OCI-LY3 (cell line): ENCODE results near the gene SLC25A26.

ENCODE experiments used
- H2AFZ ChIP-seq: fragments of 200-600, 300-600 bp; shearing (Covaris generic); 2 replicates; pipeline ENCODE4 v1.6.0; 2014; ENCODE audit warnings: antibody characterized with exemption, low read depth, low read length
- H3K27ac ChIP-seq: fragments of 200-600, 300-600 bp; sonication (generic); 2 replicates; pipeline ENCODE4 v1.5.1; 2014; ENCODE audit warnings: mild to moderate bottlenecking, low read length, moderate library complexity, mixed read lengths
- H3K27me3 ChIP-seq: fragments of 200-600, 300-600 bp; sonication (generic); 2 replicates; pipeline ENCODE4 v1.6.1; 2014; ENCODE audit warnings: low read depth, low read length, mixed read lengths
- H3K36me3 ChIP-seq: fragments of 200-600, 300-600 bp; sonication (generic); replicated peaks from 2 replicates; pipeline ENCODE3; 2014; ENCODE audit warnings: low read depth, low read length, mixed read lengths
- H3K4me1 ChIP-seq: fragments of 300-600, 200-600 bp; sonication (generic); 2 replicates; pipeline ENCODE4 v1.6.1; 2014; ENCODE audit warnings: low read length, mixed read lengths
- H3K4me2 ChIP-seq: fragments of 200-600, 300-600 bp; sonication (generic); 2 replicates; pipeline ENCODE4 v1.6.1; 2014; ENCODE audit warnings: low read length, mixed read lengths
- H3K4me3 ChIP-seq: fragments of 300-600, 200-600 bp; sonication (generic); 2 replicates; pipeline ENCODE4 v1.5.1; 2014; ENCODE audit warnings: antibody characterized with exemption, mild to moderate bottlenecking, low read length, moderate library complexity
- H3K79me2 ChIP-seq: fragments of 300-600, 200-600 bp; shearing (Covaris generic); 2 replicates; pipeline ENCODE4 v1.6.1; 2014; ENCODE audit warnings: mild to moderate bottlenecking, low read length, mixed read lengths
- H3K9ac ChIP-seq: fragments of 300-600, 200-600 bp; shearing (Covaris generic); 2 replicates; pipeline ENCODE4 v1.6.0; 2014; ENCODE audit warnings: mild to moderate bottlenecking, low read length, moderate library complexity
- H3K9me3 ChIP-seq: fragments of 200-600, 300-600 bp; shearing (Covaris generic); 2 replicates; pipeline ENCODE4 v1.6.1; 2014; ENCODE audit warnings: low read length, mixed read lengths; ENCODE audit not compliant: insufficient read depth
- H4K20me1 ChIP-seq: fragments of 200-600, 300-600 bp; sonication (generic); 2 replicates; pipeline ENCODE4 v1.6.1; 2016; ENCODE audit warnings: low read length, mixed read lengths; ENCODE audit not compliant: insufficient read depth
- EZH2phosphoT487 ChIP-seq: fragments of 200-600 bp; shearing (Covaris generic); IDR thresholded peaks from 2 replicates; pipeline ENCODE4 v1.6.1; 2018; ENCODE audit warnings: antibody characterized with exemption, mixed run types, low read depth
- TF ChIP-seq, protein P1 (sequence below): fragments of 200-600, 300-600 bp; sonication (generic); IDR thresholded peaks from 2 replicates; pipeline ENCODE4 v1.5.1; 2014; ENCODE audit warnings: antibody characterized with exemption, low read length, low read depth

SLC25A26 gene

DNA sequence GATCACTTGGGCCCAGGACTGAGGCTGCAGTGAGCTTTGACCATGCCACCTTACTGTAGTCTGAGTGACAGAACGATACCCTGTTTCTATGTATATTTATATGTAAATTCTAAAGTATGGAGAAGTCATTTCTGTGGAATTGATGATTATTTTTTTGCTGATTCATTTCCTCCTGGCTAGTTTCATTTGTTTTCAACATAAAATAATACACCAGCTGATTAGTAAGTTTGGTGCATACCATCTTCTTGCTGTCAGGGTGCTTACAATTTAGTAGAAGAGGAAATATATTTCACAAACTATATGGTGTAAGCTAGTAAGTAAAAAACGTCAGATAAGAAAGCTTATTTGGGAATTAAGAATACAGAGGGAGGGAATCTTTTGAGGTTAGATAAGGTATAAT, 36.0 kb downstream of the SLC25A26 start:
- no peaks in the 10 kb centered on the region for H3K79me2 ChIP-seq
- H3K27me3 ChIP-seq, result no peaks in the 10 kb centered on the region
- H3K4me3 ChIP-seq, result no peak overlapping the region
- no peak for TF ChIP-seq EZH2phosphoT487
- TF ChIP-seq, protein P1, sequence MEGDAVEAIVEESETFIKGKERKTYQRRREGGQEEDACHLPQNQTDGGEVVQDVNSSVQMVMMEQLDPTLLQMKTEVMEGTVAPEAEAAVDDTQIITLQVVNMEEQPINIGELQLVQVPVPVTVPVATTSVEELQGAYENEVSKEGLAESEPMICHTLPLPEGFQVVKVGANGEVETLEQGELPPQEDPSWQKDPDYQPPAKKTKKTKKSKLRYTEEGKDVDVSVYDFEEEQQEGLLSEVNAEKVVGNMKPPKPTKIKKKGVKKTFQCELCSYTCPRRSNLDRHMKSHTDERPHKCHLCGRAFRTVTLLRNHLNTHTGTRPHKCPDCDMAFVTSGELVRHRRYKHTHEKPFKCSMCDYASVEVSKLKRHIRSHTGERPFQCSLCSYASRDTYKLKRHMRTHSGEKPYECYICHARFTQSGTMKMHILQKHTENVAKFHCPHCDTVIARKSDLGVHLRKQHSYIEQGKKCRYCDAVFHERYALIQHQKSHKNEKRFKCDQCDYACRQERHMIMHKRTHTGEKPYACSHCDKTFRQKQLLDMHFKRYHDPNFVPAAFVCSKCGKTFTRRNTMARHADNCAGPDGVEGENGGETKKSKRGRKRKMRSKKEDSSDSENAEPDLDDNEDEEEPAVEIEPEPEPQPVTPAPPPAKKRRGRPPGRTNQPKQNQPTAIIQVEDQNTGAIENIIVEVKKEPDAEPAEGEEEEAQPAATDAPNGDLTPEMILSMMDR, result no peak
- H3K27ac ChIP-seq, result no peak overlapping the region
- H3K4me1 ChIP-seq, result peaks cover 18% of the 10 kb centered on the region
- no peaks in the 10 kb centered on the region for H3K9me3 ChIP-seq
- no peak overlapping the region for H3K9ac ChIP-seq
- H3K4me2 ChIP-seq, result no peak overlapping the region
- H2AFZ ChIP-seq, result no peak overlapping the region
- no peaks in the 10 kb centered on the region for H3K36me3 ChIP-seq
- peaks cover 10% of the 10 kb centered on the region; the same call in 1 of the 2 replicates for H4K20me1 ChIP-seq

DNA sequence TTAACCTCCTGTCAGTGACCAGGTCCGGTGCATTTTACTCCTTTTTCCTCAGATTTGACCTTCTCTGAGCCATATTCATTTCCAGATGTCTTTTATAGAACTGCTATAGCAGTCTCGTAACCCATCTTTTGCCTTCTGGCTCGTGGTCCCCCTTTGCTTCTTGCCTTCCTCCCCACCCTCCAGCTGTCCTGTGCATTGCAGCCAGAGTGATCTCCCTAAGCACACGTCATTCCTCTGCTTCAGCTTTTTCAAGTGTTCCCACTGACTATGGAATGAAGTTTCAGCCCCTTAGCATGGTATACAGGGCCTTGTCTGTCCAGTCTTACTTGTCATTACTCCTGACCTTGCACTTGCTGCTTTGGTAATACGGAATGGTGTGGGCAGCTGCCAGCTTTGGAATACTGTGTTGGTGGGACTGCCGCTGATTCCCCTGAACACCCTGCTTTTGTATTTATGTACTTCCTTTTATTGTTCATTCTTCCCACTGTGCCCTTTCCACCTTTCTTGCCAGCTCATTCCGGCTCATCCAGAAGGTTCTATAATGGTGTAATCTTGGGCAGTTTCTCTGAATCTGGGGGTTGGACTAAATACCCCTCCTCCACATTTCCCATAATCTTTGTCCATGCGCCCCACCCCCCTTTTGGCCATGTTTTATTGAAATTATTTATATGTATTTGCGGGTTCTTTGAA, 38.9 kb downstream of the SLC25A26 start:
- Histone ChIP-seq H3K27ac (no peak overlapping the region), H3K4me1 (peaks cover 14% of the 10 kb centered on the region), H4K20me1 (peaks cover 5% of the 10 kb centered on the region; the same call in 1 of the 2 replicates)

DNA sequence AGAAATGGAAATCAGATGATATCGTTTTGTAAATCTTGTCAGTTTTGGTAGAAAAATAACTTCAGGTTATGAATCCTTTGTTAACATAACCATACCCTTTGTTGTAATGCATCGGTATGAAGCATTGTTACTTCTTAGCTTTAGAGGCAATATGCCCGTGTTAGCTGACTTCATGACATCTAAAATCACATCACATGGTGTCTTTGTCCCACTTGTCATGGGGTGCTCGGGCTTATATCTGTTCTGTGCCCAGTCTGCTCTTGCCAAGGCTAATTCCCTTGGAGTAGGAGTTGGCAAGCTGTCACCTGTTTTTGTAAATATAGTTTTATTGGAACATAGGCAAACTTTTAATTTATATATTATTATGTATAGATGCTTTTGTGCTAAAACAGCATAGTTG, 39.6 kb downstream of the SLC25A26 start:
- Histone ChIP-seq H3K27ac (no peak overlapping the region), H4K20me1 (no peaks in the 10 kb centered on the region), H3K79me2 (no peaks in the 10 kb centered on the region), H3K9ac (no peak overlapping the region), H3K4me3 (no peak overlapping the region), H2AFZ (no peak overlapping the region), H3K4me1 (peaks cover 12% of the 10 kb centered on the region), H3K9me3 (no peaks in the 10 kb centered on the region), H3K36me3 (no peaks in the 10 kb centered on the region), H3K27me3 (no peaks in the 10 kb centered on the region), H3K4me2 (no peak overlapping the region)
- TF ChIP-seq EZH2phosphoT487, result no peak
- TF ChIP-seq, protein P1, result no peak

More for the DNA sequence above, 38.9 kb downstream of the SLC25A26 start:
- H3K9me3 ChIP-seq, result no peaks in the 10 kb centered on the region
- no peaks in the 10 kb centered on the region for H3K79me2 ChIP-seq
- no peak overlapping the region for H3K4me2 ChIP-seq
- H3K9ac ChIP-seq, result no peak overlapping the region
- no peaks in the 10 kb centered on the region for H3K36me3 ChIP-seq
- H3K27me3 ChIP-seq, result no peaks in the 10 kb centered on the region
- no peak for TF ChIP-seq EZH2phosphoT487
- TF ChIP-seq, protein P1, result no peak
- no peak overlapping the region for H2AFZ ChIP-seq
- H3K4me3 ChIP-seq, result no peak overlapping the region

DNA sequence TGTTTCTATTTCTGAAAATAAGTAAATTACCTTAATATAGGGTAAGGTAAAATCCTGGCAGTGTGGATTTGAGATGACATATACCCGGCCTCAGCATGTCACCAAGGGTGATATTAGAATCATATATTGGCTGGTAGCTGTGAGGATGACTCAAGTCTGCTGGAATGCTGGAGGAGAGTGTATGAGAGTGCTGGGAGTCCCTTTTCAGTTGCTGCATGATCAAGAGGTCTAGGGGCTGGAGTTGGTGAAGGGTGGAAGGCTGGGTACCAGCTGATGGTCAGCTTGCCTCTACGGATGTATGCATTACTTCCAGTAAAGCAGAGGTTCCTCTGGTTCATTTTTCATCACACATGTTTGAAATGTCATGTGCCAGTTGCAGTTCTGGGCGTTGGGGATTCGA, 40.6 kb downstream of the SLC25A26 start:
- TF ChIP-seq, protein P1, result no peak
- no peak for TF ChIP-seq EZH2phosphoT487
- no peak overlapping the region for H3K9ac ChIP-seq
- H3K4me2 ChIP-seq, result no peak overlapping the region
- no peak overlapping the region for H3K4me3 ChIP-seq
- no peaks in the 10 kb centered on the region for H3K27me3 ChIP-seq
- H3K4me1 ChIP-seq, result peaks cover 2% of the 10 kb centered on the region
- H3K9me3 ChIP-seq, result no peaks in the 10 kb centered on the region
- H2AFZ ChIP-seq, result no peak overlapping the region
- no peak overlapping the region for H3K27ac ChIP-seq
- no peaks in the 10 kb centered on the region for H3K79me2 ChIP-seq
- H4K20me1 ChIP-seq, result no peaks in the 10 kb centered on the region
- H3K36me3 ChIP-seq, result no peaks in the 10 kb centered on the region
